Lung (tissue), 12 donors: ENCODE measurements around the gene AUTS2. TPM values are rescaled to one million over a fixed set of nuclear protein-coding genes. Genes with fewer than 3 reads are reported as not detected.

Source experiments
- ATAC-seq: fragments of 200-7000 bp; cut with Tn5 transposase; one replicate; pipeline ENCODE4 v1.9.1; 2020; ENCODE audit warnings: moderate number of reproducible peaks; ENCODE audit not compliant: insufficient read depth, low FRiP score
- DNase-seq, 3 donors: peaks; one replicate each; pipeline ENCODE4 v3.0.0-alpha.2; 2013 to 2017
- H3K27ac ChIP-seq, 2 donors: one replicate each; pipeline ENCODE4 v1.5.1; 2013; ENCODE audit warnings: mild to moderate bottlenecking in 2 of 2, moderate library complexity in 2 of 2, control low read depth in 1 of 2, inconsistent platforms in 1 of 2, low read depth in 1 of 2, low read length in 1 of 2
- H3K27me3 ChIP-seq, 3 donors: one replicate each; pipeline ENCODE4 v1.5.1; 2013; ENCODE audit warnings: low read length in 2 of 3; ENCODE audit not compliant: control insufficient read depth in 3 of 3, insufficient read depth in 3 of 3
- H3K36me3 ChIP-seq, 4 donors: one replicate each; pipeline ENCODE4 v1.5.1; 2013; ENCODE audit warnings: low read length in 4 of 4, mild to moderate bottlenecking in 1 of 4, moderate library complexity in 1 of 4; ENCODE audit not compliant: control insufficient read depth in 4 of 4, insufficient read depth in 4 of 4
- H3K4me1 ChIP-seq, 5 donors: one replicate each; pipeline ENCODE4 v1.5.1; 2013; ENCODE audit warnings: low read length in 5 of 5, mild to moderate bottlenecking in 2 of 5, moderate library complexity in 1 of 5; ENCODE audit not compliant: control insufficient read depth in 5 of 5, insufficient read depth in 5 of 5
- H3K4me3 ChIP-seq: one replicate; pipeline ENCODE4 v1.5.1; 2013; ENCODE audit warnings: mild to moderate bottlenecking, control low read depth, moderate library complexity
- H3K9ac ChIP-seq, 2 donors: one replicate each; pipeline ENCODE4 v1.5.1; 2013; ENCODE audit warnings: low read length in 2 of 2, control low read depth in 1 of 2; ENCODE audit not compliant: insufficient read depth in 1 of 2
- H3K9me3 ChIP-seq, 4 donors: one replicate each; pipeline ENCODE4 v1.5.1; 2013; ENCODE audit warnings: low read length in 3 of 4, mild to moderate bottlenecking in 1 of 4, moderate library complexity in 1 of 4; ENCODE audit not compliant: control insufficient read depth in 4 of 4, insufficient read depth in 3 of 4
- CTCF ChIP-seq: IDR thresholded peaks from 2 replicates; pipeline ENCODE4 v1.5.1; 2012; ENCODE audit warnings: mild to moderate bottlenecking; ENCODE audit errors: control extremely low read depth, extremely low read depth
- WGBS, 2 donors: extraction: QIAGEN DNeasy Blood & Tissue Kit; methylation state at CpG; one replicate each; pipeline ENCODE4 v1.1.7; 2013; 5-methylcytosine and 5-hydroxymethylcytosine counted together
- polyA plus RNA-seq, 2 donors: library from polyadenylated mRNA; stranded (reverse); fragments of 200-250 nt; gene quantifications; one replicate each; pipeline ENCODE4 v1.2.1, GENCODE V29; 2013
- total RNA-seq, 2 donors: library from RNA; depleted of rRNA in 1 of 2; stranded (reverse); fragments of >200 nt in 1 of 2; gene quantifications; one replicate each; pipeline ENCODE4 v1.2.1, GENCODE V29; 2014 to 2021
- donor health status: control.
- donor health status: control.
- donor health status: Bipolar disorder and iron deficiency.
- donor health status: healthy.
- donor health status: DM: yes; HTN: yes; CAD: no.

The AUTS2 gene
- total and polyA plus RNA-seq, 4 donors, result 11.8 to 115 (median 40.6) TPM

- Histone ChIP-seq H3K4me3 (no peak overlapping the region), H3K4me1 (peaks cover 0 to 27% (median 4%) of the 10 kb centered on the region in 5 donors), H3K27me3 (no peaks in the 10 kb centered on the region), H3K36me3 (no peaks in the 10 kb centered on the region), H3K9me3 (no peaks in the 10 kb centered on the region), H3K27ac (no peak overlapping the region), H3K9ac (no peak overlapping the region)
- ATAC-seq (no peak), DNase-seq (peak in 2 of 3 donors; percentile 25 to 28)
- no peak for TF ChIP-seq CTCF
- WGBS, 2 donors, result 76 to 88% methylated on average over 1 of the region's 1 CpG
Measured at GRCh38 chr7:70132852-70133690, 534.8 kb downstream of the AUTS2 start.

- 81 to 84% methylated on average over 8 of the region's 8 CpGs for WGBS, 2 donors
- H3K27me3 ChIP-seq, result no peaks in the 10 kb centered on the region
- no peak for TF ChIP-seq CTCF
- peaks cover 0 to 27% (median 4%) of the 10 kb centered on the region in 5 donors for H3K4me1 ChIP-seq
- H3K9ac ChIP-seq, result no peak overlapping the region
- no peak for ATAC-seq
- no peak for DNase-seq
- H3K4me3 ChIP-seq, result no peak overlapping the region
- H3K36me3 ChIP-seq, result no peaks in the 10 kb centered on the region
- no peak overlapping the region for H3K27ac ChIP-seq
- no peaks in the 10 kb centered on the region for H3K9me3 ChIP-seq
Measured at GRCh38 chr7:70134029-70134770, 535.9 kb downstream of the AUTS2 start.

- Histone ChIP-seq H3K4me1 (peaks cover 0 to 27% (median 4%) of the 10 kb centered on the region in 5 donors), H3K27ac (no peak overlapping the region), H3K27me3 (no peaks in the 10 kb centered on the region), H3K9me3 (no peaks in the 10 kb centered on the region), H3K4me3 (no peak overlapping the region), H3K9ac (no peak overlapping the region), H3K36me3 (no peaks in the 10 kb centered on the region)
- 95 to 96% methylated on average over 3 of the region's 3 CpGs for WGBS, 2 donors
- ATAC-seq (no peak), DNase-seq (no peak)
- no peak for TF ChIP-seq CTCF
Measured at GRCh38 chr7:70135656-70136055, 537.4 kb downstream of the AUTS2 start.
